ENCODE data around the gene SGPP1.

Gene SGPP1

GRCh38 chr14:63725786-63726460 lies 1.9 kb downstream of the SGPP1 start:
- H3K27ac ChIP-seq: no peak overlapping the region

GRCh38 chr14:63717702-63718101 lies 10.2 kb downstream of the SGPP1 start:
- no peak overlapping the region for H3K27ac ChIP-seq
- H3K4me3 ChIP-seq (ENCODE audit: low read depth in 1 of 2, low read length in 1 of 2): no peak overlapping the region
- no peaks in the 10 kb centered on the region for H3K36me3 ChIP-seq
- no peaks in the 10 kb centered on the region for H3K27me3 ChIP-seq
- TF ChIP-seq CTCF (IDR thresholded peaks at IDR 0.05): no peak
- no peaks in the 10 kb centered on the region for H3K4me1 ChIP-seq (ENCODE audit: control insufficient read depth in 1 of 2, insufficient read depth in 1 of 2, low read depth in 1 of 2, low read length in 1 of 2)
- peaks cover 4% of the 10 kb centered on the region for H3K9me3 ChIP-seq

More at GRCh38 chr14:63725786-63726460, 1.9 kb downstream of the SGPP1 start:
- no peak overlapping the region for H3K4me3 ChIP-seq (ENCODE audit: low read depth in 1 of 2, low read length in 1 of 2)
- TF ChIP-seq CTCF (IDR thresholded peaks at IDR 0.05): no peak
- peaks cover 16 to 21% of the 10 kb centered on the region in 2 experiments for H3K4me1 ChIP-seq (ENCODE audit: control insufficient read depth in 1 of 2, insufficient read depth in 1 of 2, low read depth in 1 of 2, low read length in 1 of 2)
- peaks cover 60% of the 10 kb centered on the region for H3K27me3 ChIP-seq
- H3K9me3 ChIP-seq: no peaks in the 10 kb centered on the region
- no peaks in the 10 kb centered on the region for H3K36me3 ChIP-seq

- Histone ChIP-seq H3K36me3 (no peaks in the 10 kb centered on the region), H3K27me3 (no peaks in the 10 kb centered on the region), H3K4me3 (ENCODE audit: low read depth in 1 of 2, low read length in 1 of 2) (no peak overlapping the region), H3K27ac (no peak overlapping the region), H3K9me3 (peaks cover 4% of the 10 kb centered on the region), H3K4me1 (ENCODE audit: control insufficient read depth in 1 of 2, insufficient read depth in 1 of 2, low read depth in 1 of 2, low read length in 1 of 2) (no peaks in the 10 kb centered on the region)
- TF ChIP-seq CTCF (IDR thresholded peaks at IDR 0.05): no peak
Measured at GRCh38 chr14:63715360-63715759, 12.5 kb downstream of the SGPP1 start.

- TF ChIP-seq CTCF (IDR thresholded peaks at IDR 0.05): no peak
- no peaks in the 10 kb centered on the region for H3K4me1 ChIP-seq (ENCODE audit: control insufficient read depth in 1 of 2, insufficient read depth in 1 of 2, low read depth in 1 of 2, low read length in 1 of 2)
- peaks cover 4% of the 10 kb centered on the region for H3K9me3 ChIP-seq
- no peaks in the 10 kb centered on the region for H3K27me3 ChIP-seq
- no peaks in the 10 kb centered on the region for H3K36me3 ChIP-seq
- H3K27ac ChIP-seq: no peak overlapping the region
- no peak overlapping the region for H3K4me3 ChIP-seq (ENCODE audit: low read depth in 1 of 2, low read length in 1 of 2)
Measured at GRCh38 chr14:63713764-63714163, 14.1 kb downstream of the SGPP1 start.

GRCh38 chr14:63713058-63713457 lies 14.8 kb downstream of the SGPP1 start:
- no peak for TF ChIP-seq CTCF (IDR thresholded peaks at IDR 0.05)
- H3K27ac ChIP-seq: no peak overlapping the region
- peaks cover 4% of the 10 kb centered on the region for H3K9me3 ChIP-seq

More at GRCh38 chr14:63713058-63713457, 14.8 kb downstream of the SGPP1 start:
- no peaks in the 10 kb centered on the region for H3K4me1 ChIP-seq (ENCODE audit: control insufficient read depth in 1 of 2, insufficient read depth in 1 of 2, low read depth in 1 of 2, low read length in 1 of 2)
- H3K27me3 ChIP-seq: no peaks in the 10 kb centered on the region
- no peaks in the 10 kb centered on the region for H3K36me3 ChIP-seq
- H3K4me3 ChIP-seq (ENCODE audit: low read depth in 1 of 2, low read length in 1 of 2): no peak overlapping the region
